ENCODE measurements around the gene VKORC1L1. TPM values are rescaled to one million over a fixed set of nuclear protein-coding genes. Genes with fewer than 3 reads are reported as not detected.
"Not testable (repeated sequence)": the region's sequence is repeated elsewhere in the genome, so short reads cannot be mapped to it uniquely, and the experiment has no call there.

The VKORC1L1 gene
- total and polyA plus RNA-seq, 2 donors (not counting 3 experiments of a cell fraction or from before 2014, with no cell fraction given): 14.5 to 36.7 TPM

DNA sequence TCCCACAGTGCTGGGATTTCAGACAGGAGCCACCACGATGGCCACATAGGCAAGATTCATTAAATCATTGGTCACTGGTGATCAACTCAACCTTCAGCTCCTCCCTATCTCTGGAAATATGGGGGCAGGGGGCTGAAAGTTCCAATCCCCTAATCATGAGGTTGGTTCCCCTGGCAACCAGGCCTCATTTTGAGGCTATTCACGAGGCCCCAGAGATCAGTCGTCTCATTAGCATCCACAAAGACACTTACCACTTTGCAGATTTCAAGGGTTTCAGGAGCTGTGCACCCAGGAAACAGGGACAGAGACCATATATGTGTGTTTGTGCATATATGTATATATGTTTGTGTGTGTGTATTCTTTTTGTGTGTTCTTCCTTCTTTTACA, 116.8 kb downstream of the VKORC1L1 start:
- Histone ChIP-seq H3K27ac (ENCODE audit: insufficient read depth, low read depth, low read length) (no peak overlapping the region), H3K27me3 (ENCODE audit: control insufficient read depth in 2 of 2, insufficient read depth in 2 of 2, low read length in 2 of 2) (no peaks in the 10 kb centered on the region), H3K79me2 (ENCODE audit: control insufficient read depth, insufficient read depth, low read length) (no peaks in the 10 kb centered on the region), H4K20me1 (replicated peaks; ENCODE audit: control insufficient read depth, extremely low read depth, insufficient read depth, low read length) (no peaks in the 10 kb centered on the region), H3K9ac (replicated peaks; ENCODE audit: extremely low read depth, insufficient read depth, low read length) (no peak overlapping the region), H2AFZ (ENCODE audit: low read depth, low read length) (no peak overlapping the region), H3K9me3 (replicated peaks; ENCODE audit: control insufficient read depth, insufficient read depth, low read length) (no peaks in the 10 kb centered on the region), H3K4me3 (replicated peaks in 1 of 3; ENCODE audit: insufficient read depth in 1 of 3, low read depth in 1 of 3, low read length in 3 of 3) (no peak overlapping the region), H3K4me1 (ENCODE audit: control insufficient read depth, extremely low read depth, insufficient read depth, low read length) (no peaks in the 10 kb centered on the region), H3K4me2 (ENCODE audit: insufficient read depth, low read length) (no peak overlapping the region), H3K36me3 (ENCODE audit: control insufficient read depth in 2 of 2, extremely low read depth in 1 of 2, insufficient read depth in 2 of 2, low read length in 2 of 2) (no peaks in the 10 kb centered on the region), H3K9me1 (replicated peaks; ENCODE audit: control insufficient read depth, extremely low read depth, insufficient read depth, low read length) (no peaks in the 10 kb centered on the region)
- no peak for DNase-seq (ENCODE audit: low read depth, low spot score)
- TF ChIP-seq EZH2 (IDR thresholded peaks at IDR 0.05; ENCODE audit: borderline replicate concordance, low read depth, low read length, severe bottlenecking): no peak
- CTCF ChIA-PET: interaction anchor here (0.6 kb wide), 1 partner anchor 46 kb away, joined by 3 read pairs; no protein-coding TSS in a partner anchor
- no peak for FAIRE-seq
- dilution Hi-C loops (cut with MboI; ENCODE audit: extremely low pct_ligation_motif_present, low sequenced_read_pairs) (no loop called here), intact Hi-C loops (cut with micrococcal nuclease) (loop anchor here (10.0 kb wide), 1 partner anchor 245 kb away; no protein-coding TSS in a partner anchor)
- BruUV-seq (replicated peaks): no TSS peak
- POLR2A ChIA-PET: no interaction called here

DNA sequence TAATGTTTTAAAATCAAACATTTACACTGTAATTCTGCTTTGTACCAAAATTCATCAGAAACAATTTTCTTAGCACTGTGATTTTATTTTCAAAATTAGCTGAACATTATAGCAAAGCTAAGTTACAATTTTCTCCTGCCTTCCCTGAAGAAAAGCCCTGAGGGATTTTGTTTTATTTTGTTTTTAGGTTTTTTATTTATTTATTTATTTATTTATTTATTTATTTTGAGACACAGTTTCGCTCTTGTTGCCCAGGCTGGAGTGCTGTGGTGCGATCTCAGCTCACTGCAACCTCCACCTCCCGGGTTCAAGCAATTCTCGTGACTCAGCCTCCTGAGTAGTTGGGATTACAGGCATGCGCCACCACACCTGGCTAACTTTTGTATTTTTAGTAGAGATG, 119.0 kb downstream of the VKORC1L1 start:
- H3K27me3 ChIP-seq (ENCODE audit: control insufficient read depth in 2 of 2, insufficient read depth in 2 of 2, low read length in 2 of 2); H3K36me3 ChIP-seq (ENCODE audit: control insufficient read depth in 2 of 2, extremely low read depth in 1 of 2, insufficient read depth in 2 of 2, low read length in 2 of 2); dilution Hi-C loops (cut with MboI; ENCODE audit: extremely low pct_ligation_motif_present, low sequenced_read_pairs); FAIRE-seq; H2AFZ ChIP-seq (ENCODE audit: low read depth, low read length); H4K20me1 ChIP-seq (replicated peaks; ENCODE audit: control insufficient read depth, extremely low read depth, insufficient read depth, low read length); H3K4me3 ChIP-seq (replicated peaks in 1 of 3; ENCODE audit: insufficient read depth in 1 of 3, low read depth in 1 of 3, low read length in 3 of 3); H3K27ac ChIP-seq (ENCODE audit: insufficient read depth, low read depth, low read length); POLR2A ChIA-PET; H3K79me2 ChIP-seq (ENCODE audit: control insufficient read depth, insufficient read depth, low read length); intact Hi-C loops (cut with micrococcal nuclease); H3K9me3 ChIP-seq (replicated peaks; ENCODE audit: control insufficient read depth, insufficient read depth, low read length); H3K4me2 ChIP-seq (ENCODE audit: insufficient read depth, low read length); H3K4me1 ChIP-seq (ENCODE audit: control insufficient read depth, extremely low read depth, insufficient read depth, low read length); H3K9me1 ChIP-seq (replicated peaks; ENCODE audit: control insufficient read depth, extremely low read depth, insufficient read depth, low read length); BruUV-seq (replicated peaks); DNase-seq (ENCODE audit: low read depth, low spot score); H3K9ac ChIP-seq (replicated peaks; ENCODE audit: extremely low read depth, insufficient read depth, low read length): not testable (repeated sequence)
- CTCF ChIA-PET: interaction anchor here (1.0 kb wide), 1 partner anchor 22 kb away, joined by 4 read pairs; no protein-coding TSS in a partner anchor

Measured in endothelial cell of umbilical vein (primary cell).